Mucosa of gallbladder (tissue), 1 donor: ENCODE measurements around the gene CFAP92. TPM values are rescaled to one million over a fixed set of nuclear protein-coding genes. Genes with fewer than 3 reads are reported as not detected.

ENCODE experiments used
- DNase-seq: peaks from one replicate; pipeline ENCODE4 v3.0.0-alpha.2; 2020; ENCODE audit warnings: low spot score
- total RNA-seq: library from RNA; stranded (reverse); gene quantifications from one replicate; pipeline ENCODE4 v1.2.1, GENCODE V29; 2021
- donor health status: DM: no; HTN: no; CAD: no.

The CFAP92 gene
- total RNA-seq, 1 donor from 2014 or later = 3.3 TPM

GRCh38 chr3:129026728-129027543, 33.1 kb upstream of the CFAP92 start:
- DNase-seq = peak; percentile 92

GRCh38 chr3:129025691-129026435, 32.0 kb upstream of the CFAP92 start:
- DNase-seq = peak; percentile 57

GRCh38 chr3:129025108-129025507, 31.2 kb upstream of the CFAP92 start:
- no peak for DNase-seq

GRCh38 chr3:129023909-129024308, 30.0 kb upstream of the CFAP92 start:
- no peak for DNase-seq

- no peak for DNase-seq
These were observed 29.1 kb upstream of the CFAP92 start for GRCh38 chr3:129023008-129023358.

GRCh38 chr3:129022114-129023007, 28.5 kb upstream of the CFAP92 start:
- peak; percentile 71 for DNase-seq

- DNase-seq = no peak
These were observed 27.3 kb upstream of the CFAP92 start for GRCh38 chr3:129021140-129021551.

- DNase-seq = no peak
These were observed 26.8 kb upstream of the CFAP92 start for GRCh38 chr3:129020691-129021090.

- DNase-seq = no peak
These were observed 25.4 kb upstream of the CFAP92 start for GRCh38 chr3:129019266-129019665.

GRCh38 chr3:129018751-129019150, 24.9 kb upstream of the CFAP92 start:
- DNase-seq = no peak

GRCh38 chr3:129018271-129018670, 24.4 kb upstream of the CFAP92 start:
- DNase-seq = no peak

GRCh38 chr3:129017484-129017899, 23.6 kb upstream of the CFAP92 start:
- DNase-seq = no peak

- DNase-seq = no peak
These were observed 23.0 kb upstream of the CFAP92 start for GRCh38 chr3:129016720-129017483.

GRCh38 chr3:129016356-129016719, 22.5 kb upstream of the CFAP92 start:
- no peak for DNase-seq

- no peak for DNase-seq
These were observed 21.7 kb upstream of the CFAP92 start for GRCh38 chr3:129015388-129016105.

- DNase-seq = no peak
These were observed 21.0 kb upstream of the CFAP92 start for GRCh38 chr3:129014793-129015345.

GRCh38 chr3:129014148-129014547, 20.3 kb upstream of the CFAP92 start:
- no peak for DNase-seq

GRCh38 chr3:129013491-129013891, 19.6 kb upstream of the CFAP92 start:
- no peak for DNase-seq

- no peak for DNase-seq
These were observed 16.6 kb upstream of the CFAP92 start for GRCh38 chr3:129010310-129010956.

GRCh38 chr3:129009266-129009665, 15.4 kb upstream of the CFAP92 start:
- no peak for DNase-seq
